Stimulated activated CD4-positive, alpha-beta T cell treated with anti-CD3 and anti-CD28 coated beads, Interleukin-12 subunit alpha, Interleukin-12 subunit beta, amount 100 ng/mL, for 48 hours (primary cell): ENCODE results near the gene ATP10A.

Source experiments
- DNase-seq, 3 donors: peaks; one replicate each; pipeline ENCODE4 v3.0.0-alpha.2; 2020; ENCODE audit warnings: low read depth in 2 of 3, low spot score in 1 of 3

Gene ATP10A

DNA sequence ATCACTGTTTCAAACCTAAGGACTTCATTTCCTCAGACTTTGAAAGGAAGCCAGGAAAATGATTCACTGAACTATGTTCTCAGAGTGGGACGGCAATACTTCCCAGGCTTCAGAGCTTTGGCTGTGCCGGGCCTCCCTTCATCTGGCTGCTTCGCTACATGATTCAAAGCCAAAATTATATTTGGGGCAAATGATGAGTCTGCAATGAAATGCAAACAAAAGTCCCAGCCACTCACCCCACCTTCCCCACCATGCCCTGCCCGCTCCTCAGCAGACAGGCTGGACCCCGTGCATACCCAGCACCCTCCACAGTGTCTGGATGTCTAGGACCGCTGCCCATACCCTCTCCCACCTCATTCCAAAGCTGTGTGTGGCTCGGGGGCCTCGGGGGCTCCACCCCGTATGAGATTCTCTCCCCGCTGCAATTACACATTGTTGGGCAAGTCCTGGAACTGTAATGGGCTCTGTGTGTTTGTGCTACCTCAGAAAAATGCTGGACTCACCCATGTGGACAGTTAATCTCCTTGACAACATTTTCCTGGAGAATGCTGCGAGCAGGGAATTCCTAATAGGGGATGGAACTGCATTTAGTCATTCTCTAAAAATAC is 32.2 kb downstream of the ATP10A start:
- DNase-seq, result no peak

DNA sequence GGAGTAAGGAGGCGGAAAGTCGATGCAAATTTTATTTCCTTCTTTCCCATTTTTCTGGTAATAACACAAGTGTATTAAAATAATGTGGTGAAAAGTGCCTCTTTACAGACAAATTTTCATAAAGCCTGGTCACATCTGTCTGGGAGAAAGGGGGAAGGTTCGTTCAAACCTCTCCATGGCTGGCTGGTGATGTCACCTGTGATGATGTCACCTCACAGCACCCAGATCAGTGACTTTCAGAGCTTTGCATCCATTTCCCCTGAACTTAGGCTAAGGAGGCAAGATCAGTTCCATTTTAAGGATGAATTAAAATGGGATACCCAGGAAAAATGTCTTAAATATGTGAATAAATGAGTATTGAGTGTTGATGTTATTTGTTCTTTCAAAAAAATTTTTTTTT is 34.1 kb downstream of the ATP10A start:
- DNase-seq, result no peak

DNA sequence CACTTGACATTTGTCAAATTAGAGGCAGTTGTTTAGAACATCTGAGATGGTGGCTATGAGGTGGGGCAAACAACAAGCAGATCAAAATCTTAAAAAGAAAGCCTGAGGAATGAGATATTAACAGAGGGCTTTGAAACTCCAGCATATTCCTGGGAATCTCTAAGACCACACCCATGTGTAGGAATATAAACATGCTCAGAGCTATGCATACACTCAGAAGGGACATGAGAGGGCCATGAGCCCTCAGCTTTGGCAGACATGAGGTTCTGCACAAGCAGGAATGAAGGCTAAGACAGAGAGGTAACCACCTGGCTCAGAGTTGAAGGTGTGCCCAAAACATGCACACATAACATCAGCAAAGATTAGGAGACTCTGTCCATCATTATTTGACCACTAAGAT is 37.9 kb downstream of the ATP10A start:
- no peak for DNase-seq

DNA sequence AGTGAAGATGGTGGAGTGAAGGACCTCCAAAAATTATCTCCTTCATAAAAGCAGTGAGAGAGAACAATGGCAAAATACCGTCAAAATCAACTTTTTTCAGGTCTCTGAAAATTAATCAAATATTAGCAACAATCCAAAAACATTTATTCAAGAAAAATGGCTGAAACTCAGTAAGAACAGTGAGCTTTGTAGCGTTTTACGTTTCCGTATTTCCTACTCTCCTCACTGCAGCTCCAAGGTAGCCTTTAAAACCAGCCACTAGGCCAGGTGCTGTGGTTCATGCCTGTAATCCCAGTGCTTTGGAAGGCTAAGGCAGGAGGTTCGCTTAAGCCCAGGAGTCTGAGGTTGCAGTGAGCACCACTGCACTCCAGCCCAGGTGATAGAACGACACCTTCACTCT is 38.5 kb downstream of the ATP10A start:
- no peak for DNase-seq

DNA sequence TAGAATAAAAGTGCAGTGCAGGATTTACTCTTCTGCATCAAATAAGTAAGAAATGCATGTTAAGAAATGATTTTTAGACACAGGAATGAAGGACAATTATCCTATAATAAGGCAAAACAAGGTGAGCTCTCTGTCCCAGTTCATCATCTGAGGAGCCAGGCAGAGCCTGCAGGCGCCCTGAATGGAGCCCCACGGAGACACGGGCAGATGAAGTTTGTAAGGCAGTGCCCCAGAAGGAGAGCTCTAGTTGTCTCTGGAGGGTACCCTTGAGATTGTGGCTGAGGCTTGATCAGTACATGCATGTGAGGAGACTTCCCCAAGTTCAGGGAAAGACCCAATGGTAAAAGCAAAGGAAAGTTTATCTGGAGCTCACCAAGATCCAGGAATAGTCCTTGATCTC is 50.3 kb downstream of the ATP10A start:
- no peak for DNase-seq

DNA sequence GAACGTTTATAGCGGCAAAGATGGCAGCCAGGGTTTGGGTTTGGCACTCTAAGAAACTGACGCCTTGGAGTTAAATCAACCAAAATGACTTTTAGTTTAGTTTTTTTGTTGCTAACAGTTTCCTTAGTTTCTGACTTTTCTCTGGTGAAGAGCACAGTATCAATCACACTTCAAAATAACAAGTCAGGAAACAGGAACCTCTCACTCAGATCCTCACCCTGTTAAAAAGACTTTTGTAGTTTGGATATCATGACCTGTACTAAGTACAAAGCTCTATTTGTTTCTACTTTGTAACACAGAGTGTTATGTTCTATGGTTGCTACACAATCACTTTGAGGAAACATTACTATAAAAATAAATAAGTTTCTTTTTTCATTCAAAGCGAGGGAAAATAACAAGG is 51.1 kb downstream of the ATP10A start:
- DNase-seq, result no peak

DNA sequence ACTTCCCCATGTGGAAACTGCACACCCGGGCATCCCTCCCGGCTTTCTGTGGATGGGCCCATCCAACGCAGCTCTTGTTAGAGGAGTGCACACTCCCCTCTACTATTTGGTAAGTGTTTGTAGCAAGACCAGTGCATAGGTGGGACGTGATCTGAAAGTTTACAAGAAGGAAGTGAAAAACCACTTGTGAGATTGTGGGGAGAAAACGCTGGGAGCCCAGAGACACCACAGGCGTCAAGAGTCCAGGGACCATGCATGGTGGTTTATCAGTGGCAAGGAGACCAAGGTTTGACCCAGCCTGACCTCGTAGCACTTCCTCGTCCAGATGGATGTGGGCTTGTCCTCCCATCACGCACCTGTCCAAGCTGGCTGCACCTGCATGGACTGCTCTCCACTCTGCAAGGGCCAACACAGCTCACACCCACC is 51.6 kb downstream of the ATP10A start:
- no peak for DNase-seq

DNA sequence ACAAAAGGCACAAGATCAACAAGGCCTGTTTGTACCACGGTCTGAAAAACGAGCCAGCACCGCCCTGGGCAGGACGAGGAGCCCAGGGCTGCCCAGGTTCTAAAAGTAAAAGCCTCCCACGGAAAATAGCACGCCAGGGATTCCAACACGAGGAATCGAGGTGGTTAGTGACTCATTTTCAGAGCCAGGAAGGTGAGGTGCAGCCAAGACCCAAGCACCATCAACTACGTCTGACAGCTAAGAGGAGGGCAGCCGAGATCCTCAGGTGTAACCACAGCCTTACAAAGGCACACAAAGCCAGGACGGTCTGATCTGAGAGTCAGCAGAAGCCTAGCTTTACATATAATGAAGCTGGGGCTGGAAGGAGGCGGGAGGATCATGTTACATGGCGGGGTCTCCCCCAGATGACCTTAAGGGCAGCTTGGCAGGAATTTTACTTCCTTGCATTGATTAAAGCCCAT is 52.5 kb downstream of the ATP10A start:
- no peak for DNase-seq

DNA sequence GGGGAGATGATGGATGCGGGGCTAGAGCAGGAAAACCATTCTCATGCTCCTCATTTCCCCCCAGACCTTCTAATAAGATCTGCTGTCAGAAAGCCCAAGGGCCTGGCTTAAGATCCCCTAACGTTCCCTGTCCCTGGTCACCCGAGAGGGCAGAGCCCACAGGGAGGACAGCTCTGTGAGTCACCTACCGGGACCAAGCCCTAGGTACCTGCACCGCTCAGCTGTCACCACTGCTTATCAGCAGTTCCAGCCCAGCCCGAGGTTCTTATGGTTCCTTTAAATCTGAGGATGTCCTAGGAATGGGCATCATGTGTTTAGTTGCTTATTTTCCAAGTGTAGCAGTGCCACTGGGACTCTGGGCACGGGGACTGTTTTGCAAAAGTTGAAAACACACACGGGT is 53.0 kb downstream of the ATP10A start:
- DNase-seq, result no peak

DNA sequence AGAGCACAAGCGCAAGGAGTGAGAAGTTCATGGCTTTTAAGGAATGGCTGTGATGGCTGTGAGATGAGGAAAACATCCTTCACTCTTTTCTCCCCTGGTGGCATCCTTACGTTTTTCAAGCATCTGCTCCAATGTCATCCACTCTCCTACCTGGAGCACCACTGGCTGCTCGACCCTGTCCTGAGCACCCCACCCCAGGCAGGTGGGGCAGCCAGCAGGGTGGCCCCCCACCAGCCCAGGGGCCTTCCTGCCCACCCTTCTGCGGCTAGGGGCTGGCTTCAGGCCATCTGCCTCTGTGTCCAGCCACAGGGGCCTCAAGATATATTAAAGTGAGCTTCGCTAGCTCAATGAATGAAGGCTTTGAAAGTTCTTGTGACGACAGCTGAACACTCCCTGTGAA is 56.1 kb downstream of the ATP10A start:
- DNase-seq, result no peak

DNA sequence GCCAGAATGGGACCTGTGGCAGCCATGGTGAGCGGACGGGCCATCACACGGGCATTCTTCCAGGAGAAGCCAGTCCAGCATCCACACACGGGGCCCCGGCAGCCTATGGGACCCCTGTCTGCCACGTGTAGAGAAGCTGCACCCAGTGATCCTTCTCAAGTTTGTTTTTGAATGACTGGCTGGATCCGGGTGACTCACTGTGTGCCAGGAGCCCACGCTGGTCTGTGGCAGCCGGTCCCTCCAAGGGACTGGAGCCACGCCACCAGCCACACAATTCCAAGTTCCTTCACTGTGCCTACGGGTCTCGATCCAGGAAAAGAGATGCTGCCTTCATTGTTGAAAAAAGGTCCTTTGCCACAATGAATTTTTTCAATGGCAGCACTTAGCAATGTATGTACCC is 58.1 kb downstream of the ATP10A start:
- DNase-seq, result no peak

DNA sequence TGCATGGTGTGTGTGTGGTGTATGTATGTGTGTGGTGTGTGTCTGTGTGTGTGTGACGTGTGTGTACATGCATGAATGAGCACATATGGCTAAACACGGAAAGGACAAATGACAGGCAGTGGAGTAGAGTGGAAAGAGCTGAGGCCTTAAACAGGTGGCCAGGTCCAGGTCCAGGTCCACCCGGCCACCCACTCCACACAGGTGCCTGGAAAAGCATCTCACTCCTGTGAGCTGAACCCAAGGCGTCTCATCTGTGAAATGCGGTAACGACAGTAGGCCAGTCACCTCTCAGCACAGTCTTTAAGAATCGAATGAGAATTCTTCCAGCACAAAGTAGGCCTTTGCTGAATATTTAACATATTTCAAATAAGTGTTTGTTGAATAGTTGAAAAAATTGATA is 58.7 kb downstream of the ATP10A start:
- no peak for DNase-seq

DNA sequence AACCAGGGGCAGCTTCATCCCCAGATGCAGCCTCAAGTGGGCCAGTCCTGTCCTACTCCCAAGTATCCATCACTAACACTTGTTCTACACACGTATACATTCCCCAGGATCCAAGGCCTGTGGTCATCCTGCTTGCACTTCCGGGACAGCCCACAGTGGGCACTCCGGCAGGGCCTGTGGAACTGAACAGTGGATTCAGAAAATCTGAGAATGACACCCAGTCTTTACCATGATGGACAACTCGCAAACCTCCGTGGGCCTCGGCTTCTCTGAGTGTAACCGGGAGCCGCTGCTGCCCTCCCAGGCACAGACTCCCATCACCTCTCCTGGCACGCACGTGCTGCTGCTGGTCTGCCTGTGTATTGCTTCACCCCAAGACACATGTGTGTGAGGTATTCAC is 59.6 kb downstream of the ATP10A start:
- no peak for DNase-seq

DNA sequence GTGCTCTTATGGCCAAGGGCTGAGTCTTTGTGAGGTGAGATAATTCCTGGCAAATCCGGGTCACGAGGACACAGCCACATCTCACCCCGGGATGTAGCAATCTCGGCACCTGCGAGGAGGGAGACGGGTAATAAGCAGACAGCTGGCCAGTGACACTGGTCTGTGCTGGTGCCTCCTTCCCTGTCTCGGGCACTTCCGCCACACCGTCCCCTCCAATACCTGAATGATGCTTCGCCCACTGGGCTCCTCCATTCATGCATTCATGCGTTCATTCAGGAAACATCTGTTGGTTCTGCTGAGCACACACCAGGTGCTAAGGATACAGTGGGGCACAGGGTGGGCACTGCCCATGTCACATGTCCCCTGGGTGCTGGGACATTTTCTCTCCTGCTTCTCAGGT is 60.1 kb downstream of the ATP10A start:
- DNase-seq, result no peak

DNA sequence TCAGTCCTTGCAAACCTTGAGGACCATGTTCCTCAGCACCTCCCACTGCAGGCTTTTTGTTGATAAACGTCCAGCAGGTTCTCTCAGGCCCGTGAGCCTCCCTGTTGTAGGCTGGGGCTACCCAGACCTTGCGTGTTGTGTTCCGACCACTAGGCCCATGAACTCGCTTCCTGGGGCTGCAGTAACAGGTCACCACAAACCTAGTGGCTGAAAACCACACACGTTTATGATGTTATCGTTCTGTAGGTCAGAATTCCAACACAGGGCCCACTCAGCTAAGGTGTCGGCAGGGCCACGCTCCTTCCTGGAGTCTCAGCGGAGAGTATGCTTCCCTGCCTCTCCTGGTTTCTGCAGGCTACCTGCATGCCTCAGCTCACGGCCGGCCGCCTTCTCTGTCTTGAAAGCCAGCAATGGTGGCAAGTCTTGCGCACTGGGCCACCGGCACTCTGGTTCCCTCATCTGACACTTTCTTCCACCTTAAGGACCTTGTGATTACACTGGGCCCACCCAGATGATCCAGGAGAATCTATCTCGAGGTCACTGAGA is 60.8 kb downstream of the ATP10A start:
- no peak for DNase-seq

DNA sequence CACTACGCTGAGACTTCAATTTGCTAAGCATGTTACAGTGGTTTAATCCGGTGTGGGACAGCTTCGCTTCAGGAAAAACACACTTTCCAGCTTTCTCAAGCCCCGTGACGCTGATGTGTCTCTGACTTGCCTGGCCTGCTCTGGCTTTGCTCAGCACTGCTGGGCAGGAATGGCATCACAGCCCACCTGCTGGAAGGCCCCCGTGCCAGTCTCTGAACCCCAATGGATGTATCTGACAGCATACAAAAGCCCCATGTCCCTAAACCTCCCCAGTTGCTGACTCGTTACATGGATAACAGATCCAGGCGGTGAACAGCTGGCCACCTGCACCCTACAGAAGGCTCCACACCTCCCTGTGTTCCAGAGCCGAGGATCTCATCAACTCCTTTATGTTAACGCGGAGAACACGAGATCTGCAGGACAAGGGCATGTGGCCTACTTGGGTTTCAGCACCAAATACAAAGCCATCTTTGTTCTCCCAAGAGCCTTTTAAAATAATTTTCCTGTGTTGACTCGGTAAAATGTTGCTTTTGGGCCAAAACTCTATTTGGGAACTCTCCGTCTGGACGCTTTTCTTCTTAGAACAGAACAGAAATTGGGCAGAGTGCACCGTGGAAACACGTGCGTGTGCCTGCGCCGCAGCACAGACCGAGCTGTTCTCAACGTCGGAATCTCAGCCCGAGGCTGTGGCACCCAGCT is 61.4 kb downstream of the ATP10A start:
- DNase-seq, result no peak

DNA sequence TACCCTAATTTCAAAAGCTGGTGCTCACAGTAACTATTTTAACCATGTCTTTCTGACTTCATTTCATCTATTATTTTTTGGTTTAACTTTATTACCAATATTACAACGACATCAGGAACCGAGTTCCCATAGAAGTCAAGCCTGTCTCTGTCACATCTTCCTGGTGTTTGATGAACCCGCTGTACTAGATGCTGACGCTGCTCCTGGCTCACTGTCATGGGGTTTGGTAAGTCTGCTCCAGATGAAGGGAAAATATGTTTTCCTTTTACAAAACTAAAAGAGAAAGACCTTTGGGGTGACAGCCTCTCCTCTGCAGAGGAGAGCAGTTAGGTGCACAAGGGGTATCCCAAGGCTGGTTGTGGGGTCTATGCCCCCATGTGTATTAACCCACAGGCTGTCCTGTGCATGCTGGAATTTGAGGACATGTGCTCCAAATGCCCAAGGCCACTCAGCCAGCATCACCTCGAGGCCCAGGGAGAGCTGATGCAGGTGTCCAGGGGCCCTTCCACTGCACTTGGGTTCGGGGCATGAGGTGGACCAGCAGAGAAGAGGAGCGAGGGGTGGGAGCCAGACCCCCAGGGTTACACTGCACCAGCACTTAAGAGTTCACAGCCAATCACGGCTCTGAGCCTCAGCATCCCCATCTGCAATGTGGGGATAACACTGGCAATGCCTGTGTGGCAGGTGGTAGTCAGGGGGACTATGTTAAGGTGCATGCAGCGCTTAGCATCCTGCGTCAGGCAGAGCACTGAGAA is 62.2 kb downstream of the ATP10A start:
- DNase-seq, result no peak

DNA sequence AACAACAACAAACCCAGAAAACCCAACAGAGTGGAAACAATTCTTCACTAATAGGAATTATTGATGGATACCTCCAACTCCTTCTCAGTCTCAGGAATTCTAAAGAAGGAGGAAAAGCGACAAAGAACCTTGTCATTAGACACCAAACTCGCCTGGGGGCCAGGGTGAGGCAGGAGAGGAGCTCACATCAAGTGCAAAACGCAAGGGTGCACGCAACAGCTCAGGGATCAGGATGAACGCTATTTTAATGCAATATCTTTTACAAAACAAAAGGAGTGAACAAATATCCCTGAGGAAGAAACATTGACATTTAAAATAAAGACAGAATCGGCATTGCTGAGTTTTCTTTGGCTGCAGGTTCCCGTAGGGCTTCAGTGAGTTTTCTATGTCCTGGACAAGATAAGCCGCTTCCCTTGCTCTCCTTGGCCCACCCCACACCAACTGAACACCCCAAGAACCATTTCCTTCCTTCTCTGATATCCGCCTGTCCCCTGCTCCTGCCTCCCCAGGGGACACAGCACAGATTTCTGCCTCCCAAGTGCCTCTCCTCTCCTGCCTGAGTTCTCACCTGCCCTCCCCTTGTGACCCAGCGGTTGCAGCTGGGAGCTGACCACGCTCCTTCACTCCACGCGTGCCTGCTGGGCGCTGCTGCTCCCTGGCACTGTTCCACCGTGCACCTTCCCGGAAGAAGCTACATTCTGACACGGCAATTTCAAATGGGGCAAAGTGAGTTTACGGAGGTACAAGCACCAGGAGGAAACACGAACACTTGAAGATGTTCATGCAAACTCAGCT is 63.0 kb downstream of the ATP10A start:
- DNase-seq, result no peak

DNA sequence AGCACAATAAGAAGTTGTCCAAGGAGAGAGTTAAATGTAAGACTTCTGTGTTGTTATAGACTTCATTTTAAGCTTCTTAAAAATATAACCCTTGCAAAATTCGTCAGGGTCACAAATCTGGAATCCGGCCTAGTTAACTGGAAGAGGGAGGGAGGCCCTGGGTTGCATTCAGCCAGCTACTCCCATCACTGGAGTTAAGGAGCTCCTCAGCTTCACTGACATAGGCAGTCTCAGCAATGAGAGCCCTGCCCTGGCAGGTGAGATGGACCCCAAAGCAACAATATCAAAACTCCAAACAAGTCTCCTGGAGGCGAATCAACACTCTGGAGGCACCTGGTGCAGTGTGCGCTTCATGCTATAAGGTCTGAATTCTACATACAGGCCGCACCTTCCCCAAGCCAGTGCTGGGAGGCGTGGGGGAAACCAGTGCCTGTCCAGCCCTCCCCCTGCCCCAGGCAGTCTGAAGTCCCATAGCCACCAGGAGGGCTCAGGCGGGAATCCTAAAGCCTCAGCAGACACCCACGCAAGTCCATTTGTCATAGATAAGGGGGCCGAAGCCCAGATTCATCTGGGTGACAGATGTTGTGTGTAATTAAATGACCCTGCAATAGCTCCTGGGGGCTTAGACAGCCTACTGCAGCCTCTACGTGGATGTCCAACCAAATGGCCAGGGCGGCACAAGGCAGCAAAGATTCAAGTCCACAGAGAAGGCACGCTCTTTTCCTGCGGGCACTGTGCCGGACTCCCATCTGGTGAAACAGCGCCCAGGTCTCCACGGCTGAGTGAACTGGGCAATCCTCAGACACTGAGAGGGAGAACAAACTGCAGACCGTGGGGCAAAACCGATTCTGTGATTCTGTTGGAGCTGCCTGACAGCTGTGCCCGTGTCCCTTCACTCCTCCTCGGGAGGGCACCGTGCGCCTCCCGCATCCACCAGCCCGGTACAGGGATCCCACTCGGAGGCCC is 64.9 kb downstream of the ATP10A start:
- no peak for DNase-seq

DNA sequence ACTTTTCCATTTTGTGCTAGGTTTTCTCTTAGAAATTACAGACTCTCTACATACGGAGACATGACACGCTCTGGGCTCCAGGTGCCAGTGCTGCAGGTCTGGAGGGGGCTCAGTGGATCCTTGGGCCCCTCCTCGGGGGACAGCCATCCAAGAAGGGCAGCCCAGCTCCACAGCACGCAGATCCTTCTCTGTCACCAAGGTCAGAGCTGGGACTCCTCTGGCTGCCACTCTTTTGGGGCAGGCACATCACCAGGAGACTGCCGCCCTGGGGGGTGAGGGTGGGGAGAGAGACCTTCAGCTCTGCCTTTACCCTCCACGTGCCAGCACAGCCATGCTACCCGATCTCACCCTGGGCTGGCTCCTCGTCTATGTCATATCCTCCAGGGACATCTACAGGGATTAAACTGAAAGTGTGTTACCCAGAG is 65.6 kb downstream of the ATP10A start:
- no peak for DNase-seq
